HG03039 (cell line): ENCODE results near the gene TPM2.

Experiments
- ATAC-seq: cut with Tn5 transposase; IDR thresholded peaks from one replicate; pipeline ENCODE4 v1.9.1; 2021; ENCODE audit warnings: mild to moderate bottlenecking, moderate library complexity; ENCODE audit not compliant: unreplicated experiment

The TPM2 gene

DNA sequence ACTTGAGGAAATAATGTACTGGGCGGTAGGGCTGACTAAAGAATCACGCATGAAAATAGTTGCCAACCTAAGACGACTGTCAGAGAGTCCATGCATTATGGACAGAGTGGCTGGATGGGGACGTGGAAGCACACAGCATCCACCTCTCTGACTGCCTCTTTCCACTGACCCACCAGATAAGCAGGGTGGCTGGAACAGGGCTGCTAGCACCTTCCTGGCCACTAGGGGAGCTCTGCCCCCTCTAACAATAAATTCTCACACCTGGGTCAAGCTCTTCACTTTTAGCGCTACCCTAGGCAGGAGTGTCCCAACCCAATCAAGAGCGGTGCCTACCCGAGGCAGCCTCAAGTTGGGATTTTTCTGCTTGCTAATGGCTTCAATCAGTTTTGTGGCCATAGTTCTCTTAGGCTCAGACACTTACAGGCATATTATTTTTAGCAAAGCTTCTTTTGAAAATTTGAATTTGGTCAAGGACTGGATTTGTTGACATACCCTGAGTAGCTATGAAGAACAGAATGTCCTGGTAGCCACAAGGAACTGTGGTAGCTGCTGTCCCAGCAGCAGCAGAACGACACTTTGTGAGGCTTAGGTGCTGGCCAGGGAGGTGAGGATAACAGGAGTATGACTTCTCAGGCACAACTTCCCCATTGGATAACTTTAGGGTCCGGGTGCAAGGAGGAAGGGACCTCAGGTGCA, 6.9 kb upstream of the TPM2 start:
- ATAC-seq, result peak; percentile 56

GRCh38 chr9:35695943-35696401, 6.2 kb upstream of the TPM2 start:
- ATAC-seq, result no peak

DNA sequence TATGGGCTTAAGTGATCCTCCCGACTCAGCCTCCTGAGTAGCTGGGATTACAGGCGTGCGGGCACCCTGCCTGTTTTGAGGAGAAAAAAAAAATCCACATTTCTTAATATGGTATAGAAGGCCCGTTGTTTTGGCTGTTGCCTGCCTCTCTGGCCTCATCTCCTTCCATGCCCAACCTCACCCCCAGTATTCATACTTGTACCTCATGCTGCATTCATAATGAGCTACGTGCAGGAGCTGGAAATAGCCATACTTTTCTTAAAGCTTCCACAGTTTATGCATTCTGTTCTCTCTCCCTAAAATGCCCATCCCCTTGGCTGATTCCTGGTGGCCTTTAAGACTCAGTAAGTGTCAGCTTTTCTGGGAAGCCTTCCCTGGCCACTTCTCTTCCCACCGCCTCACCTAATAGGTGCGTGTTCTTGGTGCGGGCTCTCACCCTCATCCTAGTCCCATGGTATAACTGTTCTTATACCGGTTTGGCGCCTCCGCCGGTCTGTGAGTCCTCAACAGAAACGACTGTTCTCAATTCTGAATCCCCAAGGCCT, 2.1 kb upstream of the TPM2 start:
- no peak for ATAC-seq

DNA sequence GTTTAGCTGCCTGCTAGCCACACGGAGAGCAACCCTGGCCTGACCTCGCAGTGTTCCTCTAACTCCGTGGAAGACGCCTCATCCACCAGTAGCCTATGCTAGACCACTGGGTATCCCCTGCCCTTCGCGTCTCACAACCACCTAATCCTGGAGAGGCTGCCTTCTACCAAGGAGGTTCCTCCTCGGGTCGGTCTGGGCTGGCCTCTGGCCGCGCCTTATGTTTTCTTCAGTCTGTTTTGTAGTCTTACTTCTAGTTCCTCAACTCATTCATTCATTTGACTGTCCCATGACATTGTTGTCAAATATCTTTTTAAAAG, 1.6 kb upstream of the TPM2 start:
- ATAC-seq, result no peak

GRCh38 chr9:35690614-35691333, 1.0 kb upstream of the TPM2 start:
- ATAC-seq, result no peak

- no peak for ATAC-seq
These were observed 529 bp upstream of the TPM2 start for GRCh38 chr9:35690294-35690613.

DNA sequence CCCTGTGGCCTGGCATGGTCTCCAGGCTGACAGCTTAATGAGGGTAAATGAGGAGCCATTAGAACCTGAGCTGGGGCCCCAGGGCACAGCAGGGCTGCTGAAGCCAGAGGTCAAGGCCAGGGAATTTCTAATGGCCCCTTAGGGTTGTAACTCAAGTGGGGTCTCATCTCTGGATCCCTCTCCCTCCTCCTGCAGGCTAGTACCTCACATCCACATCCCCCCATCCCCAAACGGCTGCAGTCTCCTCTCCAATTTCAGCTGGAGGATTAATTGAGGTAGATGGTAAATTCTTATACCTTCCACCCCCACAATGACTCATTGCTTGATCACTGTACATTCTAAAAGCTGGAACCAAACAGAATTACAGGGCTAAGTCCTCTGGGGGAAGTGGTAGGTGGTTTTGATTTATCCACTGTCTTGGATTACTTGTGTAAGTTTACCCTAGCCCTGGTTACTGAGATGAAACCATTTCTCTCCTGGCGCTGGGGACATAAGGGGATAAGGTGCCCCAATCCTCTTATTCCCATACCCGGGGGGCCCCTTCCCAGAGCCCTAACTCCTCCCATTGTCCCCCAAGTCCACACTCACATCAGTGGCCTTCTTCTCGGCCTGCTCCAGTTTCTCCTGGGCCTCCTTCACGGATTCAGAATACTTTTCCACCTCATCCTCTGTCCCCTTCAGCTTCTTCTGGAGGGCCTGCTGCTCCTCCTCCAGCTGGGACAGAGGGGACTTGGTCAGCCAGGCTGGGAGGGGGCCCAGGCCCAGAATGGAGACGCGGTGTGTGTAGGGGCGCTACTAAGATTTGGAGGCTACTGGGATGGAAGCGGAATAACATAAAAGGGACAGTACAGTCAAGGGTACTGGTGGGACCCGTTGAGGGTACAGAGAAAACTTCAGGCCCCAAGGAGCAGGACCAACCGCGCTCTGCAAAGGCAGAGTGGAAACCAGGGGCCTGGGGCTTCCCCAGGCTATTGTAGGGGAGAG, 875 bp downstream of the TPM2 start:
- no peak for ATAC-seq

DNA sequence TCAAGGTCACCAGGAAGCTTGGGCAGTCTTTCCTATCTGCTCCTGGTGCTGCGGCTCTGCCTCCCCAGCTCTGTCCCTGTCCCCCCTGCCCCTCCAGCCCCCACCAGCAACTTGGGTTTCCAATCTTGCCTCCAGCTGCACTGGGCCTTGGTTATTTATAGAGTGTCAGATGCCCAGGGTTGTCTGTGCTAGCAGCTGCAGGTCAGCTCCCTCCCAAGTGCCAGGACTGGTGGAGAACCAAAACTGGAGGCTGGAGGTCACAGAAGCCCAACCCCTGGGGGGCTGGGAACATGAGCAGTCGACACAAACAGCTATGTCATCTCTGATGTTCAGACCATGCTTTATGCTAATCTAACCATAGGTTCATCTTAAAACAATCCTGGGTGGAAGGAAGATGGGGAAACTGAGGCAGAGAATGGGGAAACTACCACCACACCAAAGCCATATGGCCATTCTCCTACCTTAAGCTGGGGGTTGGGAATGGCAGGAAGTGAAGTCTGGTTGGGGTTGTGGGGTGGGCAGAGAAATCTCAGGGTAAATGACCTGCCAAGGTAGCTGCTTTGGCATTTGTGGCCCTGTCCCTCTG, 1.7 kb downstream of the TPM2 start:
- ATAC-seq, result no peak

DNA sequence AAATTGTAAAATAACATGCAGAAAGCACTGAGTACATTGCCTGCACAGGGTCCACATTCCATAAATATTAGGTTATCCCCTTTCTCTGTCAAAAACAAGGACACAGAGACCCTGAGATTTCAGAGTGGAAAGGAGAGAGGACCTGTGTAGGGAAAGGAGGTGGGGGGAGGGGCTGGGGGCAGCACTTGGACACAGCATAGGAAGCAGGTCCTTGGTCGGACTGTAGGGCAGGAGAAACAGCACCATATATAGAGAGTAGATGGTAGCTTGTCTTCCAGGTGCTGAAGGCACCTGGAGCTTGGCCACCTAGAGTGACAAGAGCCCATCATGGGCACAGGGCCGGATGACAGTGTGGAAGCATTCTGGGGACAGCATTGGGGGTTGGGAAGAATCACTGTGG, 2.4 kb downstream of the TPM2 start:
- no peak for ATAC-seq

DNA sequence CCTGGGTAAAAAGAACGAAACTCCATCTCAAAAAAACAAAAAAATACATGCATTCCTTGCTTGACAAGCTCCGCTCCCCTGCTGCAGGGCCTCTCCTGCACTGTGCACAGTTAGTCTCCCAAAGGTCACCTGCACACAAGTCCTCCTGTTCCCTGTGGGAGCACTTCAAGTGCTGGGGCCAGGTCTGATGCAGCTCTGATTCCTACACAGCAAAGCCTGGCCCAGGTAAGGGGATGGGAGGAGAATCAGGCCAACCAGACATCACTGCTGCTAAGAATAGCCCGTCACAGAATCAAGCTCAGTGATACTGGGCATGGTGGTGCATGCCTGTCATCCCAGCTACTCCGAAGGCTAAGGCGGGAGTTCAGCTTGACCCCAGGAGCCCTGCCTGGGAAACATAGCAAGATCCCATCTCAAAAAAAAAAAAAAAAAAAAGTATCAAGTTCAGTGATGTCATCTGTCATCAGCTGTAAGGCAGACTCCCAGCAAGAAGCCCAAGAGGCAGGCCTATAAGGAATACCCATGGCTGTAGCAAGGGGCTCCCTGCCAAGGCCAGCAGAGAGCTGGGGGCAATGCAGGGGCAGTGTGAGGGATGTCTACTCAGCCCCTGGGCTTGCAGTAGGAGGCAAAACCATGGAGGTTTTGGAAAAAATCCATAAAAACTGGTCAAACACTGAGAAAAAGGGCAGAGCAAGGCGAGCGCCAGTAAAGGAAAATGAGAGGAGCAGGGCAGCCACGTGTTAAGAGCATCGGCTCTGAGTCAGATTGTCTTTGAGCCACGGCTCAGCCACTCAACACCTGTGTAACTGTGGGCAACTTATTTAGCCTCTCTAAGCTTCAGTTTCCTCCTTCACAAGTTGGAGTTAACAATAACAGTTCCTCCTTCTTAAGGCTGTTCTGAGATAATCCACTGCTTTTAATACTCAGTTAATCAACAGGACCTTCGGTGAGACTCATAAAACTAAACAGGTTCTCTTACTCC, 3.2 kb downstream of the TPM2 start:
- ATAC-seq, result no peak

DNA sequence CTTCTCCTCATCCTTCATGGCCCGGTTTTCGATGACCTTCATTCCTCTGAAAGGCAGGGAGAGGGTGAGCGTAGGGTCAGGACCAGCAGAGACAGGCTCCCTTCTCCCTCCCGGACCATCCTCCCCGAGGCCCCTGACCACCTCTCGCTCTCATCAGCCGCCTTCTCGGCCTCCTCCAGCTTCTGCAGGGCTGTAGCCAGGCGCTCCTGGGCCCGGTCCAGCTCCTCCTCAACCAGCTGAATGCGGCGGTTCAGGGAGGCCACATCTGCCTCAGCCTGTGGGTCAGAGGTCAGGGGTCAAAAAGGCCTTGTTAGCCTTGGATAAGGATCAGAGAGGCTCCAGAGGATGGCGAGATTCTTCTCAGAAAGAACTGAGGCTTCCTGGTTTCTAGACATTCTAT, 4.2 kb downstream of the TPM2 start:
- no peak for ATAC-seq

GRCh38 chr9:35684921-35685320, 4.8 kb downstream of the TPM2 start:
- no peak for ATAC-seq

GRCh38 chr9:35683323-35683722, 6.4 kb downstream of the TPM2 start:
- no peak for ATAC-seq

GRCh38 chr9:35682520-35683315, 7.0 kb downstream of the TPM2 start:
- no peak for ATAC-seq

- ATAC-seq, result no peak
These were observed 7.7 kb downstream of the TPM2 start for GRCh38 chr9:35682051-35682450.

- ATAC-seq, result no peak
These were observed 8.3 kb downstream of the TPM2 start for GRCh38 chr9:35681341-35682002.

DNA sequence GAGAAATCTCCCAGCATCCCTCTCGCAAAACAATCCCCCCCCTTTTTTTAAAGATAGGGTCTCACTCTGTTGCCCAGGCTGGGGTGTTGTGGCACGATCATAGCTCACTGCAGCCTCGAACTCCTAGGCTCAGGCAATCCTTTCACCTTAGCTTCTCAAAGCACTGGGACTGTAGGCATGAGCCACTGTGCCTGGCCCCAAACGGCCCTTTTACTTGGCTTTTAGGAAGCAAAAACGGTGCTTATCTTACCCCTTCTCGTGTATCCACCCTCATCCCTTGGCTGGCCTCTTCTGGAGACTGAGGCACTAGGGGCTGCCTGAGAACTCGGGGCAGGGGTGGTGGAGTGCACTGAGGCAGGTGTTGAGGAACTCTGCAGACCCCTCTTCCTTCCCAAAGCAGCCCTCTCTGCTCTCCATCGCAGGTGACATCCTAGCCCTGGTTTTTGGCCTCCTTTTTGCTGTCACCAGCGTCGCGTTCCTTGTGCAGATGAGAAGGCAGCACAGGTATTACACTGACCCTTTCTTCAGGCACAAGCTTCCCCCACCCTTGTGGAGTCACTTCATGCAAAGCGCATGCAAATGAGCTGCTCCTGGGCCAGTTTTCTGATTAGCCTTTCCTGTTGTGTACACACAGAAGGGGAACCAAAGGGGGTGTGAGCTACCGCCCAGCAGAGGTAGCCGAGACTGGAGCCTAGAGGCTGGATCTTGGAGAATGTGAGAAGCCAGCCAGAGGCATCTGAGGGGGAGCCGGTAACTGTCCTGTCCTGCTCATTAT, 9.2 kb downstream of the TPM2 start:
- ATAC-seq, result no peak
